ENCODE measurements around the gene B9D2. TPM values are rescaled to one million over a fixed set of nuclear protein-coding genes. Genes with fewer than 3 reads are reported as not detected.

The B9D2 gene
- total RNA-seq, 3 donors from 2014 or later = 7.0 to 11.3 (median 9.1) TPM

DNA sequence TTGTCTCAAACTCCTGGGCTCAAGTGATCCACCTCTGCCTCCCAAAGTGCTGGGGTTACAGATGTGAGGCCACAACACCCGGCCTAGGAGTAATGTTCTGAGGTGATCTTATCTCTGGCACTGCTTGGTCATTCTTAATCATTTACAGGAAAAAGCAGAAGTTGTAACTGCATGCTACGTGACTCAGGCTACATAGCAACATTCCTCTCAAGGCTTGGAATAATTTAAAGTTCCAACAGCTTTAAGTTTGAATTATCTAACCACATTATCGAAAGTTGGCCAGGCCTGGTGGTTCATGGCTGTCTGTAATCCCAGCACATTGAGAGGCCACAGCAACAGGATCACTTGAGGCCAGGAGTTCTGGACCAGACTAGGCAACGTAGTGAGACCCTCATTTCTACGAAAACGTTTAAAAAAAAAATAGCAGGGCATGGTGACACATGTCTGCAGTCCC is 3.9 kb upstream of the B9D2 start:
- DNase-seq (no peak), ATAC-seq (peak; percentile 5)
- TF ChIP-seq, protein P1, sequence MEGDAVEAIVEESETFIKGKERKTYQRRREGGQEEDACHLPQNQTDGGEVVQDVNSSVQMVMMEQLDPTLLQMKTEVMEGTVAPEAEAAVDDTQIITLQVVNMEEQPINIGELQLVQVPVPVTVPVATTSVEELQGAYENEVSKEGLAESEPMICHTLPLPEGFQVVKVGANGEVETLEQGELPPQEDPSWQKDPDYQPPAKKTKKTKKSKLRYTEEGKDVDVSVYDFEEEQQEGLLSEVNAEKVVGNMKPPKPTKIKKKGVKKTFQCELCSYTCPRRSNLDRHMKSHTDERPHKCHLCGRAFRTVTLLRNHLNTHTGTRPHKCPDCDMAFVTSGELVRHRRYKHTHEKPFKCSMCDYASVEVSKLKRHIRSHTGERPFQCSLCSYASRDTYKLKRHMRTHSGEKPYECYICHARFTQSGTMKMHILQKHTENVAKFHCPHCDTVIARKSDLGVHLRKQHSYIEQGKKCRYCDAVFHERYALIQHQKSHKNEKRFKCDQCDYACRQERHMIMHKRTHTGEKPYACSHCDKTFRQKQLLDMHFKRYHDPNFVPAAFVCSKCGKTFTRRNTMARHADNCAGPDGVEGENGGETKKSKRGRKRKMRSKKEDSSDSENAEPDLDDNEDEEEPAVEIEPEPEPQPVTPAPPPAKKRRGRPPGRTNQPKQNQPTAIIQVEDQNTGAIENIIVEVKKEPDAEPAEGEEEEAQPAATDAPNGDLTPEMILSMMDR (IDR thresholded peaks at IDR 0.05) = no peak
- Histone ChIP-seq H3K4me1 (ENCODE audit: low read depth) (peaks cover 19% of the 10 kb centered on the region), H3K4me3 (no peak overlapping the region), H3K9me3 (no peaks in the 10 kb centered on the region), H3K36me3 (ENCODE audit: low read depth) (no peaks in the 10 kb centered on the region)
- intact Hi-C loops (cut with DNase I, micrococcal nuclease) = no loop called here

DNA sequence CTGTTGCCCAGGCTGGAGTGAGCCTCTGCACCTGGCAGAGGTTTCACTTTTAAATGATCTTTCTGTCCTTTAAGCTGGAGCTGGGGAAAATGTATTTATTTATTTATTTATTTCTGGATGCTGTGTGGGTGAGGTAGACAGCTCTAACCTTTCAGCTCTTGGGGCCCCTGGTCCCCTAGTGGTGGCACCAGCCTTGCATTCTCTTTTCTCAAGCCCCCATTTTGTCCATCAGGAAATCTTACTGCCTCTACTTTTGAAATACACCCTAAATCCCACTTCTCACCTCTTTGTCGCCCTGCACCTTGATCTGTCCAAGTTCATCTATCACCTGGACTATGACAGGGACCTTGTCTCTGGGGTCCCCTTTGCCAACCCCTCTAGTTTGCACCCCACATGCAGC is 2.1 kb upstream of the B9D2 start:
- no peak overlapping the region for H3K4me3 ChIP-seq
- intact Hi-C loops (cut with DNase I, micrococcal nuclease) = no loop called here
- ATAC-seq (no peak), DNase-seq (no peak)
- no peaks in the 10 kb centered on the region for H3K9me3 ChIP-seq
- TF ChIP-seq, protein P1 (IDR thresholded peaks at IDR 0.05) = no peak
- no peaks in the 10 kb centered on the region for H3K36me3 ChIP-seq (ENCODE audit: low read depth)
- H3K4me1 ChIP-seq (ENCODE audit: low read depth) = peaks cover 25% of the 10 kb centered on the region

DNA sequence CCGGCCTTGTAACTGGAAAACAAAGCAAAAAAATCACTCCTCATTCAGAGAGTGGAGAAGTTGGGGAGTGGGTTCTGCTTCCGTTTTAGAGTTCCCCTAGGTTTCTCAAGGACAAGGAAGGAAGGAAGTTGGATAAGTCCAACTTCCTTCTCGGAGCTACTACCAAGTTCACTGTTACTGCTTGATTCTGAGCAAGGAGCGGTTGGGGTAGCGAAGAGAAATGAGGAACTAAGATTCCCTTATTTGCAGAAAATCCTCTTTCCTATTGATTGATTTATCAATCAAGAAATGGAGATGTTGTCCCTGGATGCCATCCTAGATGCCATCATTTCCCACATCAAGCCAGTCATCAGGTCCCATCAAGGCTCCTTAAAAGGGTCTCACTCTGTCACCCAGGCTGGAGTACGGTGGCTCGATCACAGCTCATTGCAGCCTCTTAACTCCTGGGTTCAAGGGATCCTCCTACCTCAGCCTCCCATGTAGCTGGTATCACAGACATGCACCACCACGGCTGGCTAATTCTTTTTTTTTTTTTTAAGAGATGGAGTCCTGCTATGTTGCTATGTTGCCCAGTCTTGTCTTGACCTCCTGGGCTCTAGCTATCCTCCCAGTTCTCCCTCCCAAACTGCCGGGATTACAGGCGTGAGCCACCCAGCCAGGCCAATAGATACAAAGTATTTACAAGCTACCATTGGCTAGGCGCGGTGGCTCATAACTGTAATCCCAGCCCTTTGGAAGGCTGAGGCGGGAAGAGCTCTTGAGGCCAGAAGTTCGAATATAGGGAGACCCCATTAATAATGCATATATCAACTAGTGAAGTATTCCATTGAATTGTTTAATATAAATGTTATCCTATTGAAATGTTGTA is 809 bp upstream of the B9D2 start:
- Histone ChIP-seq H3K4me3 (peak overlapping the region; percentile 24), H3K9me3 (no peaks in the 10 kb centered on the region), H3K4me1 (ENCODE audit: low read depth) (peaks cover 25% of the 10 kb centered on the region), H3K36me3 (ENCODE audit: low read depth) (no peaks in the 10 kb centered on the region)
- TF ChIP-seq, protein P1 (IDR thresholded peaks at IDR 0.05) = no peak
- ATAC-seq (no peak), DNase-seq (peak in 2 of 3 donors; percentile 29 to 33)
- intact Hi-C loops (cut with DNase I, micrococcal nuclease) = no loop called here

DNA sequence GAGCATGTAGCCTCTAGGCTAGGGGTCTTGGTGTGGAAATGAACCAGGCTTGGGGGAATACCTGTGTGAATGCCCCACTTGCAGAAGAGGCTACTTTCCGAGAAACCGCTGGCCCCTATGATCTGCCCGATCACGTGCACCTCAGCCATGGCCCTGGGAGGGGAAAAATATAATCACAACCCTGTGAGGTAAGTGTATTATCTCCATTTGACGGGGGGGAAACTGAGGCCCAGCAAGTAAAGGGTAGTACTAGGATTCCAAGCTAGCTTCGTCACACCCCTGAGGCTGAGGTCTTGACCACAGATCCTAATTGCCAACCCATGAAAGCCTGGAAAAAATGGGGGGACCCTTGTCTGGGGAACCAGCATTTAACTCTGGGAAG is 587 bp downstream of the B9D2 start:
- H3K9me3 ChIP-seq = no peaks in the 10 kb centered on the region
- no peak overlapping the region for H3K4me3 ChIP-seq
- H3K4me1 ChIP-seq (ENCODE audit: low read depth) = peaks cover 25% of the 10 kb centered on the region
- DNase-seq = peak in 1 of 3 donors; percentile 46
- H3K36me3 ChIP-seq (ENCODE audit: low read depth) = no peaks in the 10 kb centered on the region
- intact Hi-C loops (cut with DNase I, micrococcal nuclease) = no loop called here
- TF ChIP-seq, protein P1 (IDR thresholded peaks at IDR 0.05) = no peak
- ATAC-seq = no peak

DNA sequence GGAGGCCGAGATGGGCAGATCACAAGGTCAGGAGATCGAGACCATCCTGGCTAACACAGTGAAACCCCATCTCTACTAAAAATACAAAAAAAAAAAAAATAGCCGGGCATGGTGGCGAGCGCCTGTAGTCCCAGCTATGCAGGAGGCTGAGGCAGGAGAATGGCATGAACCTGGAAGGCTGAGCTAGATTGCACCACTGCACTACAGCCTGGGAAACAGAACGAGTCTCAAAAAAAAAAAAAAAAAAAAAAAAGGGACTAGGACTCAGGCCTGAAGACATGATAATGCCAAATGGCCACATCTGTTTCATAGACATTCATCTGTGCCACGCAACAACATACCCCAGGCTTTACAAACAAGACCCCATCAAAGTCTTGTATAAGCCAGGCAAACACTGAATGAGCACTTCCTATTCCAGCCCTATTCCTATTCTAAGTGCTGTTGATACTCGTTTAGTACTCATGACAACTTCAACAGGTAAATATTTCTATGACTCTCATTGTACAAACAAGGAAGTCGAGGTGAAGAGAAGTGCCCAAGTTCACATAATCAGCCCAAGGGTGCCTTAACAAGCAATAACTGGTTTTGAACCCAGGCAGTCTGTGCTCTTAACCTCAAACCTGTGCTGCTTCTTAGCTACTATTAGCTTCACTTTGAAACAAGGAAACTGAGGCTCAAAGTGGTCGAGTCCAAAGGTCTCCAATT is 1.7 kb downstream of the B9D2 start:
- intact Hi-C loops (cut with DNase I, micrococcal nuclease) = no loop called here
- Histone ChIP-seq H3K4me3 (no peak overlapping the region), H3K4me1 (ENCODE audit: low read depth) (peaks cover 19% of the 10 kb centered on the region), H3K9me3 (no peaks in the 10 kb centered on the region), H3K36me3 (ENCODE audit: low read depth) (no peaks in the 10 kb centered on the region)
- peak; percentile 62 for ATAC-seq
- TF ChIP-seq, protein P1 (IDR thresholded peaks at IDR 0.05) = no peak
- peak in 1 of 3 donors; percentile 48 for DNase-seq
